Epithelial cell of esophagus (primary cell): ENCODE data around the gene F11R.
A peak's percentile ranks its signal among the peaks of the same experiment; 100 is the strongest.
"Not testable (repeated sequence)": the region's sequence is repeated elsewhere in the genome, so short reads cannot be mapped to it uniquely, and the experiment has no call there.

ENCODE experiments used
- DNase-seq: peaks from one replicate; pipeline ENCODE4 v3.0.0; 2010; ENCODE audit warnings: low read depth
- H3K4me3 ChIP-seq: 2 replicates; pipeline ENCODE4 v1.5.1; 2011; ENCODE audit warnings: mild to moderate bottlenecking, low read length, control low read depth
- CTCF ChIP-seq: IDR thresholded peaks from 2 replicates; pipeline ENCODE4 v1.5.1; 2011; ENCODE audit warnings: low read depth, mild to moderate bottlenecking, low read length, control low read depth, inconsistent platforms; ENCODE audit not compliant: insufficient read depth; ENCODE audit errors: missing control alignments

F11R gene

GRCh38 chr1:160954158-160955104, 66.5 kb downstream of the F11R start, which contains the start of gene ITLN2:
Gene ITLN2 (minus strand): TSS chr1:160954809. CDS start chr1:160954741, 68 bp downstream.
- no peak within 1 kb of the TSS for H3K4me3 ChIP-seq
- DNase-seq, result peak; percentile 54

GRCh38 chr1:160953030-160953429, 67.9 kb downstream of the F11R start:
- peak; percentile 34 for DNase-seq
- TF ChIP-seq CTCF, result no peak
- no peak overlapping the region for H3K4me3 ChIP-seq

More at GRCh38 chr1:160954158-160955104, 66.5 kb downstream of the F11R start, which contains the start of gene ITLN2:
- TF ChIP-seq CTCF, result peak; percentile 72

- no peak overlapping the region for H3K4me3 ChIP-seq
- TF ChIP-seq CTCF, result no peak
- DNase-seq, result peak; percentile 84
Measured at GRCh38 chr1:160952129-160952510, 68.8 kb downstream of the F11R start.

GRCh38 chr1:160951443-160952128, 69.4 kb downstream of the F11R start:
- TF ChIP-seq CTCF, result peak; percentile 78
- no peak overlapping the region for H3K4me3 ChIP-seq
- peak; percentile 73 for DNase-seq

GRCh38 chr1:160950657-160951056, 70.3 kb downstream of the F11R start:
- no peak for TF ChIP-seq CTCF
- DNase-seq, result no peak
- H3K4me3 ChIP-seq, result no peak overlapping the region

GRCh38 chr1:160949881-160950280, 71.1 kb downstream of the F11R start:
- TF ChIP-seq CTCF, result no peak
- DNase-seq, result no peak
- no peak overlapping the region for H3K4me3 ChIP-seq

- not testable (repeated sequence) for DNase-seq, H3K4me3 ChIP-seq
Measured at GRCh38 chr1:160949216-160949880, 71.6 kb downstream of the F11R start.

GRCh38 chr1:160947174-160947759, 73.7 kb downstream of the F11R start:
- not testable (repeated sequence) for DNase-seq, H3K4me3 ChIP-seq

- not testable (repeated sequence) for DNase-seq, H3K4me3 ChIP-seq
Measured at GRCh38 chr1:160945881-160946280, 75.1 kb downstream of the F11R start.
